Stimulated activated effector memory CD8-positive, alpha-beta T cell treated with anti-CD3 and anti-CD28 coated beads, Interleukin-12 subunit alpha, Interleukin-12 subunit beta, amount 100 ng/mL, for 72 hours (primary cell): Measurements from ENCODE around the gene TLR1.
"Not testable (repeated sequence)": the region's sequence is repeated elsewhere in the genome, so short reads cannot be mapped to it uniquely, and the experiment has no call there.

Experiments
- ATAC-seq: fragments of 150-1000 bp; cut with Tn5 transposase; 2 replicates; pipeline ENCODE4 v1.10.0; 2021
- DNase-seq, 2 donors: peaks; one replicate each; pipeline ENCODE4 v3.0.0; 2021 to 2022; ENCODE audit warnings: low spot score in 2 of 2
- H3K27ac Mint-ChIP-seq: one replicate; pipeline ENCODE4 v1.8.0; 2022; ENCODE audit warnings: mild to moderate bottlenecking, mixed read lengths
- H3K36me3 Mint-ChIP-seq: one replicate; pipeline ENCODE4 v1.8.0; 2022; ENCODE audit warnings: mild to moderate bottlenecking, mixed read lengths
- H3K4me1 Mint-ChIP-seq: one replicate; pipeline ENCODE4 v1.8.0; 2022; ENCODE audit warnings: mixed read lengths
- H3K4me3 Mint-ChIP-seq: one replicate; pipeline ENCODE4 v1.8.0; 2022; ENCODE audit warnings: mild to moderate bottlenecking, mixed read lengths
- H3K9me3 Mint-ChIP-seq: one replicate; pipeline ENCODE4 v1.8.0; 2022; ENCODE audit warnings: mixed read lengths

TLR1 gene

GRCh38 chr4:38819569-38819968 lies 15.0 kb upstream of the TLR1 start:
- H3K27ac Mint-ChIP-seq = no peak overlapping the region
- H3K36me3 Mint-ChIP-seq = no peaks in the 10 kb centered on the region
- no peak overlapping the region for H3K4me3 Mint-ChIP-seq
- peaks cover 3% of the 10 kb centered on the region for H3K9me3 Mint-ChIP-seq
- ATAC-seq (peak; percentile 64), DNase-seq (no peak)
- H3K4me1 Mint-ChIP-seq = peaks cover 18% of the 10 kb centered on the region

- H3K4me1 Mint-ChIP-seq = peaks cover 18% of the 10 kb centered on the region
- no peak overlapping the region for H3K4me3 Mint-ChIP-seq
- H3K36me3 Mint-ChIP-seq = no peaks in the 10 kb centered on the region
- peak; percentile 36 for ATAC-seq
- H3K27ac Mint-ChIP-seq = no peak overlapping the region
- H3K9me3 Mint-ChIP-seq = peaks cover 3% of the 10 kb centered on the region
- no peak for DNase-seq
These were observed 13.9 kb upstream of the TLR1 start for GRCh38 chr4:38818441-38818976.

- no peaks in the 10 kb centered on the region for H3K9me3 Mint-ChIP-seq
- H3K36me3 Mint-ChIP-seq = no peaks in the 10 kb centered on the region
- H3K4me1 Mint-ChIP-seq = peaks cover 18% of the 10 kb centered on the region
- ATAC-seq (peak; percentile 45), DNase-seq (no peak)
- H3K27ac Mint-ChIP-seq = no peak overlapping the region
- no peak overlapping the region for H3K4me3 Mint-ChIP-seq
These were observed 11.5 kb upstream of the TLR1 start for GRCh38 chr4:38815885-38816782.

- no peak for DNase-seq
- Mint-ChIP-seq H3K9me3 (no peaks in the 10 kb centered on the region), H3K36me3 (no peaks in the 10 kb centered on the region), H3K4me3 (no peak overlapping the region), H3K27ac (no peak overlapping the region), H3K4me1 (peaks cover 4% of the 10 kb centered on the region)
- no peak for ATAC-seq
These were observed 9.8 kb upstream of the TLR1 start for GRCh38 chr4:38814386-38814785.

- Mint-ChIP-seq H3K4me3 (no peak overlapping the region), H3K9me3 (no peaks in the 10 kb centered on the region), H3K4me1 (no peaks in the 10 kb centered on the region), H3K36me3 (no peaks in the 10 kb centered on the region), H3K27ac (no peak overlapping the region)
- DNase-seq (no peak), ATAC-seq (no peak)
These were observed 6.7 kb upstream of the TLR1 start for GRCh38 chr4:38811297-38811696.

- not testable (repeated sequence) for H3K27ac Mint-ChIP-seq, H3K9me3 Mint-ChIP-seq, DNase-seq, H3K4me3 Mint-ChIP-seq, ATAC-seq, H3K36me3 Mint-ChIP-seq
- H3K4me1 Mint-ChIP-seq = peaks cover 34% of the 10 kb centered on the region
These were observed 2.9 kb upstream of the TLR1 start for GRCh38 chr4:38807462-38807861.

GRCh38 chr4:38806251-38806650 lies 1.7 kb upstream of the TLR1 start:
- not testable (repeated sequence) for ATAC-seq, DNase-seq, H3K36me3 Mint-ChIP-seq, H3K9me3 Mint-ChIP-seq
- peak overlapping the region; percentile 88 for H3K27ac Mint-ChIP-seq
- H3K4me3 Mint-ChIP-seq = peak overlapping the region; percentile 68
- peaks cover 35% of the 10 kb centered on the region for H3K4me1 Mint-ChIP-seq

GRCh38 chr4:38805530-38806145 lies 1.0 kb upstream of the TLR1 start:
- ATAC-seq (peak; percentile 66), DNase-seq (no peak)
- Mint-ChIP-seq H3K27ac (peak overlapping the region; percentile 88), H3K4me1 (peaks cover 35% of the 10 kb centered on the region), H3K36me3 (no peaks in the 10 kb centered on the region), H3K9me3 (peaks cover 7% of the 10 kb centered on the region), H3K4me3 (peak overlapping the region; percentile 68)

GRCh38 chr4:38803833-38804653 lies 548 bp downstream of the TLR1 start:
- peaks cover 16% of the 10 kb centered on the region for H3K9me3 Mint-ChIP-seq
- peaks cover 9% of the 10 kb centered on the region for H3K36me3 Mint-ChIP-seq
- peaks cover 35% of the 10 kb centered on the region for H3K4me1 Mint-ChIP-seq
- peak overlapping the region; percentile 88 for H3K27ac Mint-ChIP-seq
- DNase-seq (no peak), ATAC-seq (peak; percentile 73)
- H3K4me3 Mint-ChIP-seq = peak overlapping the region; percentile 68

- no peak overlapping the region for H3K4me3 Mint-ChIP-seq
These were observed 1.8 kb downstream of the TLR1 start for GRCh38 chr4:38802561-38803355.

GRCh38 chr4:38800961-38801450 lies 3.6 kb downstream of the TLR1 start:
- ATAC-seq = no peak
- peaks cover 17% of the 10 kb centered on the region for H3K36me3 Mint-ChIP-seq
- peaks cover 35% of the 10 kb centered on the region for H3K4me1 Mint-ChIP-seq
- H3K27ac Mint-ChIP-seq = no peak overlapping the region
- no peak overlapping the region for H3K4me3 Mint-ChIP-seq
- H3K9me3 Mint-ChIP-seq = peaks cover 21% of the 10 kb centered on the region
- DNase-seq = no peak

More at GRCh38 chr4:38802561-38803355, 1.8 kb downstream of the TLR1 start:
- ATAC-seq = no peak
- peaks cover 17% of the 10 kb centered on the region for H3K36me3 Mint-ChIP-seq
- no peak for DNase-seq
- peaks cover 18% of the 10 kb centered on the region for H3K9me3 Mint-ChIP-seq
- peaks cover 35% of the 10 kb centered on the region for H3K4me1 Mint-ChIP-seq
- H3K27ac Mint-ChIP-seq = no peak overlapping the region

GRCh38 chr4:38800366-38800765 lies 4.2 kb downstream of the TLR1 start:
- ATAC-seq (no peak), DNase-seq (no peak)
- peaks cover 17% of the 10 kb centered on the region for H3K36me3 Mint-ChIP-seq
- H3K4me1 Mint-ChIP-seq = peaks cover 28% of the 10 kb centered on the region
- H3K9me3 Mint-ChIP-seq = peaks cover 21% of the 10 kb centered on the region
- no peak overlapping the region for H3K27ac Mint-ChIP-seq
- H3K4me3 Mint-ChIP-seq = no peak overlapping the region

GRCh38 chr4:38795087-38795486 lies 9.5 kb downstream of the TLR1 start:
- Mint-ChIP-seq H3K27ac (no peak overlapping the region), H3K4me1 (no peaks in the 10 kb centered on the region), H3K4me3 (no peak overlapping the region), H3K9me3 (peaks cover 26% of the 10 kb centered on the region), H3K36me3 (peaks cover 16% of the 10 kb centered on the region)
- ATAC-seq (no peak), DNase-seq (no peak)

- DNase-seq (no peak), ATAC-seq (no peak)
- H3K36me3 Mint-ChIP-seq = peaks cover 8% of the 10 kb centered on the region
- no peak overlapping the region for H3K27ac Mint-ChIP-seq
- H3K4me1 Mint-ChIP-seq = no peaks in the 10 kb centered on the region
- peaks cover 20% of the 10 kb centered on the region for H3K9me3 Mint-ChIP-seq
- no peak overlapping the region for H3K4me3 Mint-ChIP-seq
These were observed 10.5 kb downstream of the TLR1 start for GRCh38 chr4:38794051-38794450.
